Measurements from ENCODE around the gene ERICH6. TPM values are rescaled to one million over a fixed set of nuclear protein-coding genes. Genes with fewer than 3 reads are reported as not detected.

The ERICH6 gene
- total and polyA plus RNA-seq, 2 experiments from 2014 or later = 0.32 TPM; not detected in 1

DNA sequence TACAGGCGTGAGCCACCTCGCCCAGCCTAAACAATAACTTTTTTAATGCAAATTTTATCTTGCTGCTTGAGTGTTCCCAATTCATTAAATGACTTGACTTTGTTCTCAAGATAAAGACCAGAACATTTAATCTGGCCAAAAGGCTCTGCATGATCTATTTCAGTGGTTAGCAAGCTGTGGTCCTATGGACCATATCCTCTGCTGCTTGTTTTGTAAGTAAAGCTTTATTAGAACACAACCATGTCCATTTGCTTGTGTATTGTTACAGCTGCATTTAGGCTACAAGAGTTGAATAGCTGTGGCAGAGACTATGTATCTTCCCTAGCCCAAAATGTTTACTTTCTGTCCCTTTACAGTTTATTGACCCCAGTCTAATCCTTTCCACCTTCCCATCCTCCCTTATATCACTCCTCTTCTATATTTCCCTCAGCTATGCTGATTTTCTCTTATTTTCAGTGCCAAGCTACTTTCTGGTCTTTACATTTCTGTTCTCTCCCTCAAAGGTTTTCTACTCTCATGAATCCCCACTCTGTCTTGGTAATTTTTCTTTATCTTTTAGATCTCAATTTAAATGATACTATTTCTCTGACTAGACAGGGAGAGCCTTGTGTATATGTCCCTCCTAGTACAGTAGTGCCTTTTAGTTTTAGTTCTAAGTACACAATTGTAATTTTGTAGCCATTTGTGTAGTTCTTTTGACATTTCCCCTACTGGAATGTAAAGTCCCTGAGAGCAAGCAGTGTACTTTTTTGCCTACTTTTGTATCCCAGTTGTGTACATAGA lies 77.4 kb downstream of the ERICH6 start (continued):
- TF ChIP-seq, protein P1, sequence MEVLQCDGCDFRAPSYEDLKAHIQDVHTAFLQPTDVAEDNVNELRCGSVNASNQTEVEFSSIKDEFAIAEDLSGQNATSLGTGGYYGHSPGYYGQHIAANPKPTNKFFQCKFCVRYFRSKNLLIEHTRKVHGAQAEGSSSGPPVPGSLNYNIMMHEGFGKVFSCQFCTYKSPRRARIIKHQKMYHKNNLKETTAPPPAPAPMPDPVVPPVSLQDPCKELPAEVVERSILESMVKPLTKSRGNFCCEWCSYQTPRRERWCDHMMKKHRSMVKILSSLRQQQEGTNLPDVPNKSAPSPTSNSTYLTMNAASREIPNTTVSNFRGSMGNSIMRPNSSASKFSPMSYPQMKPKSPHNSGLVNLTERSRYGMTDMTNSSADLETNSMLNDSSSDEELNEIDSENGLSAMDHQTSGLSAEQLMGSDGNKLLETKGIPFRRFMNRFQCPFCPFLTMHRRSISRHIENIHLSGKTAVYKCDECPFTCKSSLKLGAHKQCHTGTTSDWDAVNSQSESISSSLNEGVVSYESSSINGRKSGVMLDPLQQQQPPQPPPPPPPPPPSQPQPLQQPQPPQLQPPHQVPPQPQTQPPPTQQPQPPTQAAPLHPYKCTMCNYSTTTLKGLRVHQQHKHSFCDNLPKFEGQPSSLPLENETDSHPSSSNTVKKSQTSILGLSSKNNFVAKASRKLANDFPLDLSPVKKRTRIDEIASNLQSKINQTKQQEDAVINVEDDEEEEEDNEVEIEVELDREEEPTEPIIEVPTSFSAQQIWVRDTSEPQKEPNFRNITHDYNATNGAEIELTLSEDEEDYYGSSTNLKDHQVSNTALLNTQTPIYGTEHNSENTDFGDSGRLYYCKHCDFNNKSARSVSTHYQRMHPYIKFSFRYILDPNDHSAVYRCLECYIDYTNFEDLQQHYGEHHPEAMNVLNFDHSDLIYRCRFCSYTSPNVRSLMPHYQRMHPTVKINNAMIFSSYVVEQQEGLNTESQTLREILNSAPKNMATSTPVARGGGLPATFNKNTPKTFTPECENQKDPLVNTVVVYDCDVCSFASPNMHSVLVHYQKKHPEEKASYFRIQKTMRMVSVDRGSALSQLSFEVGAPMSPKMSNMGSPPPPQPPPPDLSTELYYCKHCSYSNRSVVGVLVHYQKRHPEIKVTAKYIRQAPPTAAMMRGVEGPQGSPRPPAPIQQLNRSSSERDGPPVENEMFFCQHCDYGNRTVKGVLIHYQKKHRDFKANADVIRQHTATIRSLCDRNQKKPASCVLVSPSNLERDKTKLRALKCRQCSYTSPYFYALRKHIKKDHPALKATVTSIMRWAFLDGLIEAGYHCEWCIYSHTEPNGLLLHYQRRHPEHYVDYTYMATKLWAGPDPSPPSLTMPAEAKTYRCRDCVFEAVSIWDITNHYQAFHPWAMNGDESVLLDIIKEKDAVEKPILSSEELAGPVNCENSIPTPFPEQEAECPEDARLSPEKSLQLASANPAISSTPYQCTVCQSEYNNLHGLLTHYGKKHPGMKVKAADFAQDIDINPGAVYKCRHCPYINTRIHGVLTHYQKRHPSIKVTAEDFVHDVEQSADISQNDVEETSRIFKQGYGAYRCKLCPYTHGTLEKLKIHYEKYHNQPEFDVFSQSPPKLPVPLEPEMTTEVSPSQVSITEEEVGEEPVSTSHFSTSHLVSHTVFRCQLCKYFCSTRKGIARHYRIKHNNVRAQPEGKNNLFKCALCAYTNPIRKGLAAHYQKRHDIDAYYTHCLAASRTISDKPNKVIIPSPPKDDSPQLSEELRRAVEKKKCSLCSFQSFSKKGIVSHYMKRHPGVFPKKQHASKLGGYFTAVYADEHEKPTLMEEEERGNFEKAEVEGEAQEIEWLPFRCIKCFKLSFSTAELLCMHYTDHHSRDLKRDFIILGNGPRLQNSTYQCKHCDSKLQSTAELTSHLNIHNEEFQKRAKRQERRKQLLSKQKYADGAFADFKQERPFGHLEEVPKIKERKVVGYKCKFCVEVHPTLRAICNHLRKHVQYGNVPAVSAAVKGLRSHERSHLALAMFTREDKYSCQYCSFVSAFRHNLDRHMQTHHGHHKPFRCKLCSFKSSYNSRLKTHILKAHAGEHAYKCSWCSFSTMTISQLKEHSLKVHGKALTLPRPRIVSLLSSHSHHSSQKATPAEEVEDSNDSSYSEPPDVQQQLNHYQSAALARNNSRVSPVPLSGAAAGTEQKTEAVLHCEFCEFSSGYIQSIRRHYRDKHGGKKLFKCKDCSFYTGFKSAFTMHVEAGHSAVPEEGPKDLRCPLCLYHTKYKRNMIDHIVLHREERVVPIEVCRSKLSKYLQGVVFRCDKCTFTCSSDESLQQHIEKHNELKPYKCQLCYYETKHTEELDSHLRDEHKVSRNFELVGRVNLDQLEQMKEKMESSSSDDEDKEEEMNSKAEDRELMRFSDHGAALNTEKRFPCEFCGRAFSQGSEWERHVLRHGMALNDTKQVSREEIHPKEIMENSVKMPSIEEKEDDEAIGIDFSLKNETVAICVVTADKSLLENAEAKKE (CRISPR knock-in tag; IDR thresholded peaks at IDR 0.05) = no peak

DNA sequence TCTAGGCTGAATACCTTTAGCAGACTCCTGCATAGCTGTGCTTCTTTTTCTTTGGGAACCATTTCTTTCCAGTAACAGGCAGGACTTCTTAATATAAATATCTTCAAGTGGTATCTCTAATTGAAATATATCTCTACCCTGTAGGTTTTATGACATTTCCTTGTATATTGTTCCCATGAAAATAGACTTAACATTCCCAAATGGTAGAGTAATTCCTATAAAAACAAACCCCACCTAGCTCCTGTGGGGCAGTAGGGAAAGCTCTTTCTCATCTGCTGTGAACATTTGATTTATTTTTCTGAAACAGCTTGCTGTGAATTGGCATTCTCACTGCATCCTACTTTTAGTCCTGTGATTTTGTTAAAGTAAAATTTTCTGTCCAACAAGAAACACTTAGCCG lies 79.8 kb downstream of the ERICH6 start:
- Histone ChIP-seq H3K79me2 (replicated peaks; ENCODE audit: insufficient read depth) (peaks cover 42% of the 10 kb centered on the region), H3K36me3 (ENCODE audit: insufficient read depth) (peaks cover 10% of the 10 kb centered on the region; the same call in 1 of the 2 replicates), H3K9me2 (ENCODE audit: insufficient read depth) (no peaks in the 10 kb centered on the region), H3K27ac (ENCODE audit: low read depth) (no peak overlapping the region), H3K4me3 (no peak overlapping the region), H3K4me1 (ENCODE audit: insufficient read depth) (peaks cover 9% of the 10 kb centered on the region), H2AFZ (no peak overlapping the region), H3K27me3 (ENCODE audit: insufficient read depth) (no peaks in the 10 kb centered on the region), H4K20me1 (replicated peaks; ENCODE audit: insufficient read depth) (0 out of 2 replicates have a peak, but pooled peaks cover 18% of the 10 kb centered on the region), H3F3A (replicated peaks; ENCODE audit: low read depth) (no peaks in the 10 kb centered on the region), H3K4me2 (no peak overlapping the region)
- peaks cover 31% of the 10 kb centered on the region for H3K36me3 Mint-ChIP-seq (ENCODE audit: low read depth)
- no peaks in the 10 kb centered on the region; the same call in 2 of the 3 replicates for H3K9me3 Mint-ChIP-seq
- H3K4me1 Mint-ChIP-seq = peaks cover 17% of the 10 kb centered on the region
- ATAC-seq = no peak
- H3K27ac Mint-ChIP-seq = no peak overlapping the region
- no peaks in the 10 kb centered on the region for H3K27me3 Mint-ChIP-seq (ENCODE audit: insufficient read depth, low read depth, poor library complexity)
- no peak overlapping the region for H3K4me3 Mint-ChIP-seq
- no peak for DNase-seq (ENCODE audit: low spot score)
- TF ChIP-seq, protein P2, sequence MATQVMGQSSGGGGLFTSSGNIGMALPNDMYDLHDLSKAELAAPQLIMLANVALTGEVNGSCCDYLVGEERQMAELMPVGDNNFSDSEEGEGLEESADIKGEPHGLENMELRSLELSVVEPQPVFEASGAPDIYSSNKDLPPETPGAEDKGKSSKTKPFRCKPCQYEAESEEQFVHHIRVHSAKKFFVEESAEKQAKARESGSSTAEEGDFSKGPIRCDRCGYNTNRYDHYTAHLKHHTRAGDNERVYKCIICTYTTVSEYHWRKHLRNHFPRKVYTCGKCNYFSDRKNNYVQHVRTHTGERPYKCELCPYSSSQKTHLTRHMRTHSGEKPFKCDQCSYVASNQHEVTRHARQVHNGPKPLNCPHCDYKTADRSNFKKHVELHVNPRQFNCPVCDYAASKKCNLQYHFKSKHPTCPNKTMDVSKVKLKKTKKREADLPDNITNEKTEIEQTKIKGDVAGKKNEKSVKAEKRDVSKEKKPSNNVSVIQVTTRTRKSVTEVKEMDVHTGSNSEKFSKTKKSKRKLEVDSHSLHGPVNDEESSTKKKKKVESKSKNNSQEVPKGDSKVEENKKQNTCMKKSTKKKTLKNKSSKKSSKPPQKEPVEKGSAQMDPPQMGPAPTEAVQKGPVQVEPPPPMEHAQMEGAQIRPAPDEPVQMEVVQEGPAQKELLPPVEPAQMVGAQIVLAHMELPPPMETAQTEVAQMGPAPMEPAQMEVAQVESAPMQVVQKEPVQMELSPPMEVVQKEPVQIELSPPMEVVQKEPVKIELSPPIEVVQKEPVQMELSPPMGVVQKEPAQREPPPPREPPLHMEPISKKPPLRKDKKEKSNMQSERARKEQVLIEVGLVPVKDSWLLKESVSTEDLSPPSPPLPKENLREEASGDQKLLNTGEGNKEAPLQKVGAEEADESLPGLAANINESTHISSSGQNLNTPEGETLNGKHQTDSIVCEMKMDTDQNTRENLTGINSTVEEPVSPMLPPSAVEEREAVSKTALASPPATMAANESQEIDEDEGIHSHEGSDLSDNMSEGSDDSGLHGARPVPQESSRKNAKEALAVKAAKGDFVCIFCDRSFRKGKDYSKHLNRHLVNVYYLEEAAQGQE (IDR thresholded peaks at IDR 0.05; ENCODE audit: unreplicated experiment) = no peak
- TF ChIP-seq ETS1 (IDR thresholded peaks at IDR 0.05) (no peak), NANOG (IDR thresholded peaks at IDR 0.05; ENCODE audit: borderline replicate concordance) (no peak), ZNF331 (CRISPR knock-in tag; IDR thresholded peaks at IDR 0.05; ENCODE audit: low read depth) (no peak), STAT1 (IDR thresholded peaks at IDR 0.05; ENCODE audit: unreplicated experiment) (no peak), EZH2phosphoT487 (IDR thresholded peaks at IDR 0.05; ENCODE audit: unreplicated experiment) (no peak), EZH2 (IDR thresholded peaks at IDR 0.05; ENCODE audit: low read depth, unreplicated experiment) (no peak), POLR2AphosphoS5 (IDR thresholded peaks at IDR 0.05; ENCODE audit: low read depth) (no peak), ZNF114 (CRISPR knock-in tag; IDR thresholded peaks at IDR 0.05) (no peak)
